Lung (tissue), 12 donors: ENCODE results near the gene RADIL. TPM values are rescaled to one million over a fixed set of nuclear protein-coding genes. Genes with fewer than 3 reads are reported as not detected.

Experiments used
- ATAC-seq: fragments of 200-7000 bp; cut with Tn5 transposase; one replicate; pipeline ENCODE4 v1.9.1; 2020; ENCODE audit warnings: moderate number of reproducible peaks; ENCODE audit not compliant: insufficient read depth, low FRiP score
- DNase-seq, 3 donors: peaks; one replicate each; pipeline ENCODE4 v3.0.0-alpha.2; 2013 to 2017
- H3K27ac ChIP-seq, 2 donors: one replicate each; pipeline ENCODE4 v1.5.1; 2013; ENCODE audit warnings: mild to moderate bottlenecking in 2 of 2, moderate library complexity in 2 of 2, control low read depth in 1 of 2, inconsistent platforms in 1 of 2, low read depth in 1 of 2, low read length in 1 of 2
- H3K27me3 ChIP-seq, 3 donors: one replicate each; pipeline ENCODE4 v1.5.1; 2013; ENCODE audit warnings: low read length in 2 of 3; ENCODE audit not compliant: control insufficient read depth in 3 of 3, insufficient read depth in 3 of 3
- H3K36me3 ChIP-seq, 4 donors: one replicate each; pipeline ENCODE4 v1.5.1; 2013; ENCODE audit warnings: low read length in 4 of 4, mild to moderate bottlenecking in 1 of 4, moderate library complexity in 1 of 4; ENCODE audit not compliant: control insufficient read depth in 4 of 4, insufficient read depth in 4 of 4
- H3K4me1 ChIP-seq, 5 donors: one replicate each; pipeline ENCODE4 v1.5.1; 2013; ENCODE audit warnings: low read length in 5 of 5, mild to moderate bottlenecking in 2 of 5, moderate library complexity in 1 of 5; ENCODE audit not compliant: control insufficient read depth in 5 of 5, insufficient read depth in 5 of 5
- H3K4me3 ChIP-seq: one replicate; pipeline ENCODE4 v1.5.1; 2013; ENCODE audit warnings: mild to moderate bottlenecking, control low read depth, moderate library complexity
- H3K9ac ChIP-seq, 2 donors: one replicate each; pipeline ENCODE4 v1.5.1; 2013; ENCODE audit warnings: low read length in 2 of 2, control low read depth in 1 of 2; ENCODE audit not compliant: insufficient read depth in 1 of 2
- H3K9me3 ChIP-seq, 4 donors: one replicate each; pipeline ENCODE4 v1.5.1; 2013; ENCODE audit warnings: low read length in 3 of 4, mild to moderate bottlenecking in 1 of 4, moderate library complexity in 1 of 4; ENCODE audit not compliant: control insufficient read depth in 4 of 4, insufficient read depth in 3 of 4
- WGBS, 2 donors: extraction: QIAGEN DNeasy Blood & Tissue Kit; methylation state at CpG; one replicate each; pipeline ENCODE4 v1.1.7; 2013; 5-methylcytosine and 5-hydroxymethylcytosine counted together
- polyA plus RNA-seq, 2 donors: library from polyadenylated mRNA; stranded (reverse); fragments of 200-250 nt; gene quantifications; one replicate each; pipeline ENCODE4 v1.2.1, GENCODE V29; 2013
- total RNA-seq, 2 donors: library from RNA; depleted of rRNA in 1 of 2; stranded (reverse); fragments of >200 nt in 1 of 2; gene quantifications; one replicate each; pipeline ENCODE4 v1.2.1, GENCODE V29; 2014 to 2021
- TF ChIP-seq, protein P1 (sequence below): IDR thresholded peaks from 2 replicates; pipeline ENCODE4 v1.5.1; 2012; ENCODE audit warnings: mild to moderate bottlenecking; ENCODE audit errors: control extremely low read depth, extremely low read depth
- donor health status: control.
- donor health status: control.
- donor health status: Bipolar disorder and iron deficiency.
- donor health status: healthy.
- donor health status: DM: yes; HTN: yes; CAD: no.

The RADIL gene
- total and polyA plus RNA-seq, 4 donors, result 3.7 to 9.3 (median 6.3) TPM

DNA sequence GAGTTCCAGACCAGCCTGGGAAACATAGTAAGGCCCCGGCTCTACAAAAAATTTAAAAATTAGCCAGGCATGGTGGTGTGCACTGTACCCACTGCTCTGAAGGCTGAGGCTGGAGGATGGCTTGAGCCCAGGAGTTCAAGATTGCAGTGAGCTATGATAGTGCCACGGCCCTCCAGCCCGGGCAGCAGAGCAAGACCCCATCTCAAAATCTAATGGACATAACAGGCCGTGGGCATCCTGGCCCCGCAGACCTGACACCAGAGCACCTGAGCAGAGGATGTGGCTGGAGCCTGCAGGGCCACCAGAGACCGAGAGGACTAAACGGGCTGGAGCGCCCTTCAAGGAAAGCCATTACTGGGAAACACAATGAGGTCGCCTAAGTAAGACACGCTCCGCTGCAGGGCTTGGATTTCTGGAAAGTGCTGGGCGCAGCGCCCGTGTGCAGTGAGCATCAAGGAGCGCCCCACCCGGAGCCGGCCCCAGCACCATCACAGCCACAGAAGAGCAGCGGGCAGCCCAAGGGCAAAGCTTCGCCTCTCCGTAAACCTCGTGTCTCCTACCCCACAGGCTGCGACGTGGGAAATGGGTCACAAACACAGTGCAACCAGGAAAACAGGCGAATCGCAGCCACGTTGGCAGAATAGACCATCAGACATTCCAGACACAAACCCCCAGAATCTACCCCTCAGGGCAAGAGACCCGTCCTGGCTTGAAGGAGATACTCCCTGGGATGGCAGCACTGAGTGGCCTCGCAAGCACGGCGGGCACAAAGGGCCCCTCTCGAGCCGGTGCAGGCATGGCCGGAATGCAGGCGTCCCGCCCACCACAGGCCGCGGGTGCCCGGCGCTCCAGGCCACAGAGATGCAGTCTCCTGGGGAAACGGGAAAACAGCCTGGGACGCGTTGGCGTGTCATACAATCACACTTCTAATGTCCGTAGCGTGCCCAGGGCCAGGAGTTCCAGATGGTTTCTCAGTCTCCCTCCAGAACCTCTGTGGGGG, 4.9 kb downstream of the RADIL start:
- Histone ChIP-seq H3K4me3 (no peak overlapping the region), H3K27ac (peak overlapping the region in 1 of 2 donors; percentile 8), H3K27me3 (no peaks in the 10 kb centered on the region), H3K4me1 (peaks cover 0 to 47% (median 10%) of the 10 kb centered on the region in 5 donors), H3K36me3 (peaks cover 0 to 16% (median 7%) of the 10 kb centered on the region in 4 donors), H3K9me3 (no peaks in the 10 kb centered on the region), H3K9ac (no peak overlapping the region)
- DNase-seq (peak in 1 of 3 donors; percentile 44), ATAC-seq (no peak)
- TF ChIP-seq, protein P1, sequence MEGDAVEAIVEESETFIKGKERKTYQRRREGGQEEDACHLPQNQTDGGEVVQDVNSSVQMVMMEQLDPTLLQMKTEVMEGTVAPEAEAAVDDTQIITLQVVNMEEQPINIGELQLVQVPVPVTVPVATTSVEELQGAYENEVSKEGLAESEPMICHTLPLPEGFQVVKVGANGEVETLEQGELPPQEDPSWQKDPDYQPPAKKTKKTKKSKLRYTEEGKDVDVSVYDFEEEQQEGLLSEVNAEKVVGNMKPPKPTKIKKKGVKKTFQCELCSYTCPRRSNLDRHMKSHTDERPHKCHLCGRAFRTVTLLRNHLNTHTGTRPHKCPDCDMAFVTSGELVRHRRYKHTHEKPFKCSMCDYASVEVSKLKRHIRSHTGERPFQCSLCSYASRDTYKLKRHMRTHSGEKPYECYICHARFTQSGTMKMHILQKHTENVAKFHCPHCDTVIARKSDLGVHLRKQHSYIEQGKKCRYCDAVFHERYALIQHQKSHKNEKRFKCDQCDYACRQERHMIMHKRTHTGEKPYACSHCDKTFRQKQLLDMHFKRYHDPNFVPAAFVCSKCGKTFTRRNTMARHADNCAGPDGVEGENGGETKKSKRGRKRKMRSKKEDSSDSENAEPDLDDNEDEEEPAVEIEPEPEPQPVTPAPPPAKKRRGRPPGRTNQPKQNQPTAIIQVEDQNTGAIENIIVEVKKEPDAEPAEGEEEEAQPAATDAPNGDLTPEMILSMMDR, result no peak
- 87 to 90% methylated on average over 45 of the region's 45 CpGs for WGBS, 2 donors

DNA sequence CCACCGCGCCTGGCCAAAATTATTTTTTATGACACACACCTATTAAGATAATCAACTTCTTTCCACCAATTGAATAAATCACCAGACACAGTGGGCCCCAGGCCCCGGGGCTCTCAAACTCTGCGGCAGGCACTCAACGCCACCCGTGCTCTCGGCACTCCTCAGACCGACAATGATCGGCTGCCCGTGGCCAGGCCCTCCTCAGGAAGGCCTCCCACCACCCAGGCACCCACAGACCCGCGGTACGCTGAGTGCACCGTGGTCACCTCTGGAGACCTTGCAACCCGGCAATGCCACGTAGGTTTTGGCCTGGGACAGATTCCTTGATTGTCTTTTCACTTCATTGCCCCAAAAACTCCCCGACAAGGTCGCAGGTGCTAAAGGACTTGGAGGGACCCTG, 6.9 kb downstream of the RADIL start:
- WGBS, 2 donors, result 96% methylated on average over 18 of the region's 18 CpGs
- Histone ChIP-seq H3K27ac (no peak overlapping the region), H3K4me3 (no peak overlapping the region), H3K4me1 (peaks cover 0 to 55% (median 15%) of the 10 kb centered on the region in 5 donors), H3K9me3 (no peaks in the 10 kb centered on the region), H3K36me3 (peaks cover 0 to 19% (median 9%) of the 10 kb centered on the region in 4 donors), H3K9ac (no peak overlapping the region), H3K27me3 (no peaks in the 10 kb centered on the region)
- ATAC-seq (no peak), DNase-seq (no peak)
- TF ChIP-seq, protein P1, result no peak

DNA sequence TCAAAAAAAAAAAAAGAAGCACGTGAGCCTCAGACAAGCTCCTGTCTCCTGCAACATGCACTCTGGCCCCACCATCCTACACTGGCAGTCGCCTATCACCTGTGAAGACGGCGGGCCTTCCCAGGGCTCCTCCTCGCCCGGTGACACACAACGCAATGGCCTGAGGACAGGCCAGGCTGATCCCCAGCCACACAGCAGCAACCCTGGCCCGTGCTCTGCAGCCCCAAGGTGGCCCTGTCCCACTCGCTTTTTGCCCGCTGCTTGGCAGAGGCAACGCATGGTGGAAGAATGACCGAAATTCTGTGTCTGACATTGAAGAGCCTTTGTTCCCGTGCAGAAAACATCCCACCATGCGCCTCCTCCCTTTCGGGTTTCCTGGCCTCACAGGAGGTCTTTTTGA, 8.1 kb downstream of the RADIL start:
- Histone ChIP-seq H3K9me3 (no peaks in the 10 kb centered on the region), H3K36me3 (peaks cover 0 to 19% (median 9%) of the 10 kb centered on the region in 4 donors), H3K27ac (no peak overlapping the region), H3K9ac (no peak overlapping the region), H3K27me3 (no peaks in the 10 kb centered on the region), H3K4me1 (peaks cover 0 to 57% (median 12%) of the 10 kb centered on the region in 5 donors), H3K4me3 (no peak overlapping the region)
- WGBS, 2 donors, result 94 to 98% methylated on average over 15 of the region's 15 CpGs
- DNase-seq, result no peak
- no peak for ATAC-seq
- TF ChIP-seq, protein P1, result no peak
